ENCODE data around the gene CALN1.
"Not testable (repeated sequence)": the region's sequence is repeated elsewhere in the genome, so short reads cannot be mapped to it uniquely, and the experiment has no call there.

CALN1 gene

GRCh38 chr7:71942115-71942514 is 470.0 kb downstream of the CALN1 start:
- FAIRE-seq = no peak

GRCh38 chr7:71937840-71938371 is 474.2 kb downstream of the CALN1 start:
- no peak for FAIRE-seq

- FAIRE-seq = no peak
Measured at GRCh38 chr7:71935674-71936073, 476.5 kb downstream of the CALN1 start.

GRCh38 chr7:71933426-71933825 is 478.7 kb downstream of the CALN1 start:
- no peak for FAIRE-seq

- no peak for FAIRE-seq
Measured at GRCh38 chr7:71925663-71926062, 486.5 kb downstream of the CALN1 start.

- not testable (repeated sequence) for FAIRE-seq
Measured at GRCh38 chr7:71914204-71914603, 497.9 kb downstream of the CALN1 start.

GRCh38 chr7:71912476-71912875 is 499.7 kb downstream of the CALN1 start:
- no peak for FAIRE-seq

- no peak for FAIRE-seq
Measured at GRCh38 chr7:71911051-71911450, 501.1 kb downstream of the CALN1 start.

- FAIRE-seq = no peak
Measured at GRCh38 chr7:71905821-71906220, 506.3 kb downstream of the CALN1 start.

- FAIRE-seq = no peak
Measured at GRCh38 chr7:71904484-71904883, 507.7 kb downstream of the CALN1 start.

- FAIRE-seq = no peak
Measured at GRCh38 chr7:71900556-71900955, 511.6 kb downstream of the CALN1 start.

GRCh38 chr7:71896535-71896934 is 515.6 kb downstream of the CALN1 start:
- no peak for FAIRE-seq

- FAIRE-seq = no peak
Measured at GRCh38 chr7:71886046-71886445, 526.1 kb downstream of the CALN1 start.

GRCh38 chr7:71885487-71885886 is 526.7 kb downstream of the CALN1 start:
- FAIRE-seq = no peak

GRCh38 chr7:71883415-71883814 is 528.7 kb downstream of the CALN1 start:
- FAIRE-seq = no peak

GRCh38 chr7:71871446-71871845 is 540.7 kb downstream of the CALN1 start:
- no peak for FAIRE-seq

GRCh38 chr7:71870812-71871211 is 541.3 kb downstream of the CALN1 start:
- FAIRE-seq = no peak

- no peak for FAIRE-seq
Measured at GRCh38 chr7:71868797-71869196, 543.3 kb downstream of the CALN1 start.

GRCh38 chr7:71867626-71868025 is 544.5 kb downstream of the CALN1 start:
- no peak for FAIRE-seq

- no peak for FAIRE-seq
Measured at GRCh38 chr7:71865172-71865571, 547.0 kb downstream of the CALN1 start.

- FAIRE-seq = no peak
Measured at GRCh38 chr7:71864130-71864529, 548.0 kb downstream of the CALN1 start.

- no peak for FAIRE-seq
Measured at GRCh38 chr7:71860572-71860971, 551.6 kb downstream of the CALN1 start.

GRCh38 chr7:71857338-71857737 is 554.8 kb downstream of the CALN1 start:
- no peak for FAIRE-seq

GRCh38 chr7:71854546-71855397 is 557.4 kb downstream of the CALN1 start:
- FAIRE-seq = no peak

All from A204.1 (cell line).